Measurements from ENCODE around the gene SGIP1.
A peak's percentile ranks its signal among the peaks of the same experiment; 100 is the strongest.

SGIP1 gene

DNA sequence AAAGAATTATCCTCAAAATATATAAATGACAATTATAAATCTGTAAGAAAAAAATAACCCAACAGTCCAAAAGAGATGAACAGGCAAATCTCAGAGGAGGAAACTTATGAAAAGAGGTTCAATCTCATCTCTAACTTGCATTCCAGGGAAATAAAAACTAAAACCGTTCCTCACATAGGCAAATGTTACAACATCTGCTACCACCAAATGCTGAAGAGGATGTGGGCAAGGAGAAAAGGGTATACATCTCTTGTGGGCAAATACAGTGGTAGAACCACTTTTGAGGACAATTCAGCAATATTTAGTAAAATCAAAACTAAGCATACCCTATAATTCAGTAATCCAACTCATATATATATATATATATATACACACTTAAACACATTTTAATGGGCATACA is 33.7 kb upstream of the SGIP1 start:
- Histone ChIP-seq H3K9me2 (replicated peaks; ENCODE audit: insufficient read depth, low read length) (no peaks in the 10 kb centered on the region), H3K4me1 (ENCODE audit: low read length) (no peaks in the 10 kb centered on the region), H4K20me1 (ENCODE audit: insufficient read depth, low read length) (no peaks in the 10 kb centered on the region), H3K4me3 (ENCODE audit: low read length) (no peak overlapping the region), H3K79me2 (ENCODE audit: low read length) (no peaks in the 10 kb centered on the region), H3K36me3 (replicated peaks; ENCODE audit: insufficient read depth, low read length) (no peaks in the 10 kb centered on the region), H3K4me2 (ENCODE audit: low read depth, low read length) (no peak overlapping the region), H3K9ac (ENCODE audit: low read length) (no peak overlapping the region), H3K9me3 (replicated peaks; ENCODE audit: insufficient read depth, low read length) (no peaks in the 10 kb centered on the region), H3F3A (ENCODE audit: insufficient read depth, low read length) (no peaks in the 10 kb centered on the region), H3K27ac (ENCODE audit: low read length) (no peak overlapping the region), H3K27me3 (replicated peaks; ENCODE audit: insufficient read depth, low read length) (no peaks in the 10 kb centered on the region), H2AFZ (ENCODE audit: low read length) (no peak overlapping the region)
- TF ChIP-seq EZH2 (optimal IDR thresholded peaks at IDR 0.05; ENCODE audit: low read depth, low read length) (no peak), EZH2phosphoT487 (IDR thresholded peaks at IDR 0.05; ENCODE audit: low read length) (no peak)
- TF ChIP-seq, protein P1, sequence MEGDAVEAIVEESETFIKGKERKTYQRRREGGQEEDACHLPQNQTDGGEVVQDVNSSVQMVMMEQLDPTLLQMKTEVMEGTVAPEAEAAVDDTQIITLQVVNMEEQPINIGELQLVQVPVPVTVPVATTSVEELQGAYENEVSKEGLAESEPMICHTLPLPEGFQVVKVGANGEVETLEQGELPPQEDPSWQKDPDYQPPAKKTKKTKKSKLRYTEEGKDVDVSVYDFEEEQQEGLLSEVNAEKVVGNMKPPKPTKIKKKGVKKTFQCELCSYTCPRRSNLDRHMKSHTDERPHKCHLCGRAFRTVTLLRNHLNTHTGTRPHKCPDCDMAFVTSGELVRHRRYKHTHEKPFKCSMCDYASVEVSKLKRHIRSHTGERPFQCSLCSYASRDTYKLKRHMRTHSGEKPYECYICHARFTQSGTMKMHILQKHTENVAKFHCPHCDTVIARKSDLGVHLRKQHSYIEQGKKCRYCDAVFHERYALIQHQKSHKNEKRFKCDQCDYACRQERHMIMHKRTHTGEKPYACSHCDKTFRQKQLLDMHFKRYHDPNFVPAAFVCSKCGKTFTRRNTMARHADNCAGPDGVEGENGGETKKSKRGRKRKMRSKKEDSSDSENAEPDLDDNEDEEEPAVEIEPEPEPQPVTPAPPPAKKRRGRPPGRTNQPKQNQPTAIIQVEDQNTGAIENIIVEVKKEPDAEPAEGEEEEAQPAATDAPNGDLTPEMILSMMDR (IDR thresholded peaks at IDR 0.05; ENCODE audit: low read length): no peak
- DNase-seq: no peak

DNA sequence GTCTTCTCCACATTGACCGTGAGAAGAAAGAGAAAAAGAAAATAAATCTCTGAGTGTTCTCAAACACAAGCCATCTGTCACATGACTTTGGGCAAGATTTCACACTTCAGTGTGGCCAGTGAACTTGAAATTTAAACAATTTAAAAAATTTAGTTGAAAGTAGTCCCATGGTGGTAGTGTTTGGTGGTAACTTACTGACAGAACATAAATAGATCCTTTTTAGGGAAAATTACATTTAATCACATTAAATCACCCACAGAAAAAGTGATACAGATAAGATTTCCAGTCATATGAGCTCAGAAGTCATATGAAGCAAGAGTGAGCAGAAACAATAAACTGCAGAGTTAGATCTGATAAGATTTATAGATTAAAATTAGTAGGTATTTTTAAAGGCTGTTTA is 31.9 kb upstream of the SGIP1 start:
- Histone ChIP-seq H3K9me2 (replicated peaks; ENCODE audit: insufficient read depth, low read length) (no peaks in the 10 kb centered on the region), H2AFZ (ENCODE audit: low read length) (no peak overlapping the region), H3K4me1 (ENCODE audit: low read length) (no peaks in the 10 kb centered on the region), H3K9ac (ENCODE audit: low read length) (no peak overlapping the region), H3F3A (ENCODE audit: insufficient read depth, low read length) (no peaks in the 10 kb centered on the region), H3K9me3 (replicated peaks; ENCODE audit: insufficient read depth, low read length) (no peaks in the 10 kb centered on the region), H3K4me3 (ENCODE audit: low read length) (no peak overlapping the region), H3K79me2 (ENCODE audit: low read length) (no peaks in the 10 kb centered on the region), H3K4me2 (ENCODE audit: low read depth, low read length) (no peak overlapping the region), H3K36me3 (replicated peaks; ENCODE audit: insufficient read depth, low read length) (no peaks in the 10 kb centered on the region), H3K27ac (ENCODE audit: low read length) (no peak overlapping the region), H4K20me1 (ENCODE audit: insufficient read depth, low read length) (no peaks in the 10 kb centered on the region), H3K27me3 (replicated peaks; ENCODE audit: insufficient read depth, low read length) (no peaks in the 10 kb centered on the region)
- DNase-seq: no peak
- no peak for TF ChIP-seq EZH2 (optimal IDR thresholded peaks at IDR 0.05; ENCODE audit: low read depth, low read length)
- TF ChIP-seq EZH2phosphoT487 (IDR thresholded peaks at IDR 0.05; ENCODE audit: low read length): no peak
- TF ChIP-seq, protein P1 (IDR thresholded peaks at IDR 0.05; ENCODE audit: low read length): no peak

DNA sequence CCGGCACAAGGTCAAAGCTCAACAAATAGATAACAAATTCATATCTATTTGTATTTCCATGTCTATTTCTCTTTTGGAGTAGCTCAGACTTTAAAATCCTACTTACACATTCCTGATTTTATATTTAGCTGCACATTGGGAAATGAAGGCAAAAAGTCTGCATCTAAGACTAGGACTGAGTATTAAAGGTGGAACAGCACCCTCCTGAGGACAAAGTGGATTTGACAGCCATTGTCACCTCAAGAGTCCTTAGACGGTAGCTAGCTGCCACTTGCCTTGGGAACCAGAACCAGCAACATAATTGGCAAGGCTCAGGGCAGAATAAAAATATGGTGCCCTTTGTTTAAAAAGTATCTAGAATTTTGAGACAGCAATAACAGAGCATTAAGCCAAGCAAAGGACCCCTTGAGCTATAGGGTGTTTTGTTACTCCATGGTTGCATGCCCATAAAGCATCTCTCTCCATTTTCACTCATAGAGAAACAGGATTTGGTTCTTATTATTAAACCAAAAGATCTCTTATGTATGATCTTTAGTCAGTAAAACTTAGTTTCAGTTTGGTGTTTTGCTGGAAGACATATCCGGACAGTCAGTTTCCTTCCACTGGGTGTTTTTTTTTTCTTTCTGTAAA is 30.0 kb upstream of the SGIP1 start:
- Histone ChIP-seq H4K20me1 (ENCODE audit: insufficient read depth, low read length) (no peaks in the 10 kb centered on the region), H3K79me2 (ENCODE audit: low read length) (no peaks in the 10 kb centered on the region), H3K36me3 (replicated peaks; ENCODE audit: insufficient read depth, low read length) (no peaks in the 10 kb centered on the region), H3K27ac (ENCODE audit: low read length) (no peak overlapping the region), H2AFZ (ENCODE audit: low read length) (no peak overlapping the region), H3K4me1 (ENCODE audit: low read length) (no peaks in the 10 kb centered on the region), H3K27me3 (replicated peaks; ENCODE audit: insufficient read depth, low read length) (no peaks in the 10 kb centered on the region), H3F3A (ENCODE audit: insufficient read depth, low read length) (no peaks in the 10 kb centered on the region), H3K4me3 (ENCODE audit: low read length) (no peak overlapping the region), H3K9me3 (replicated peaks; ENCODE audit: insufficient read depth, low read length) (no peaks in the 10 kb centered on the region), H3K9ac (ENCODE audit: low read length) (no peak overlapping the region), H3K9me2 (replicated peaks; ENCODE audit: insufficient read depth, low read length) (no peaks in the 10 kb centered on the region), H3K4me2 (ENCODE audit: low read depth, low read length) (no peak overlapping the region)
- peak; percentile 61 for DNase-seq
- no peak for TF ChIP-seq EZH2phosphoT487 (IDR thresholded peaks at IDR 0.05; ENCODE audit: low read length)
- TF ChIP-seq, protein P1 (IDR thresholded peaks at IDR 0.05; ENCODE audit: low read length): peak; percentile 81
